Kidney capillary endothelial cell (primary cell): ENCODE results near the gene LHFPL3.
"Not testable (repeated sequence)": the region's sequence is repeated elsewhere in the genome, so short reads cannot be mapped to it uniquely, and the experiment has no call there.

ENCODE experiments used
- DNase-seq: peaks from one replicate; pipeline ENCODE4 v3.0.0-alpha.2; 2018; ENCODE audit warnings: low spot score

Gene LHFPL3

GRCh38 chr7:104482362-104483037 is 154.1 kb downstream of the LHFPL3 start:
- DNase-seq = no peak

- no peak for DNase-seq
These were observed 158.5 kb downstream of the LHFPL3 start for GRCh38 chr7:104486931-104487330.

DNA sequence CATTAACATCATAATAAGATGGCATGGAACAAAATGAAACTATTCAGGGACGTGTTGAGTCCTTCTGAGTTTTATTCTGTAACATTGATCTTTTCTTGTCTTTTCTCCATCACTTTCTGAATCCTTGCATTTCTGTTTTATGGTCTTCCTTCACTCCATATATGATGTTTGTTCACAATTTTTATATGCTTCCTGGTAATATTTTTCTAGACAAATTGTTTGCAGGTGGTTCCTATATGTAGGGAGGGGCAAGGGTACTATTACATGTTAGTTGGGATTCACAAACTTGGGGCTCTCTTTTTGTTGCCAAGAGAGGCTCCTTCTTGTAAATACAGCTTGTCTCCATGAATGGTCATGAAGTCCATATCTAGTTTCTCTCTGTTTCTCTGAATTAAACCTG is 159.2 kb downstream of the LHFPL3 start:
- DNase-seq = no peak

GRCh38 chr7:104497379-104497967 is 169.1 kb downstream of the LHFPL3 start:
- DNase-seq = no peak

DNA sequence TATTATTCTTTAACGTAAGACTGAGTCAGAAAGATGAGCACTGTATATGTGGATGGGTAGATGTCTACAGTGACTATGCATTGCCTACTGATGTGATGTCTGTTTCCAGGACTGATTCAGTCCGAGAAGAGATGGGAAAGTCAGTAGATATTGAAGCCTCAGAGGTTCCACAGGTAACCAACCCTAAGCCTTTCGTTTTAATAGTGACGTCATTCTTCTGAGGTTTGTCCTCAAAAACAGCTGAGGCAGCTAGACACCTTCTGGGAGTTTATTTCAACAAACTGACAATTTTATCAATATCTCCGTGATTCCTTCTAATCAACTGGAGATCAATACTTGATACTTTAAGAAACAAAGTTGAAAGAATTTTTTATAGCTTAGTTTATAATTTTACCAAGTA is 171.6 kb downstream of the LHFPL3 start:
- no peak for DNase-seq

DNA sequence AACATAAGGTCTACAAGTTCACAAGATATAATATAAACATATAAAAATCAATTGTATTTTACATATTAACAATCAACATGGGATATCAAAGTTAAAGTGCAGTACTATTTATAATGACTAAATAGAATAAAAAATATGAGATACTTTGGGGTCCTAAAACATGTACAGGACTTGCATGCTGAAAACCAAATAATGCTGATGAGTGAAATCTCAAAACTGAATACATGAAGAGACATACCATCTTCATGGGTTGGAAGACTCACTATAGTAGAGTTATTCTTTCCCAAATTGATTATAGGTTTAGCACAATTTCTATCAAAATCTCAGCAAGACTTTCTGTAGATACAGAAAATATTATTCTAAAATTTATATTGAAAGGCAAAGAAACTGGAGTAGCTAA is 181.5 kb downstream of the LHFPL3 start:
- DNase-seq = no peak

GRCh38 chr7:104524853-104525252 is 196.4 kb downstream of the LHFPL3 start:
- no peak for DNase-seq

GRCh38 chr7:104528142-104528541 is 199.7 kb downstream of the LHFPL3 start:
- DNase-seq = no peak

DNA sequence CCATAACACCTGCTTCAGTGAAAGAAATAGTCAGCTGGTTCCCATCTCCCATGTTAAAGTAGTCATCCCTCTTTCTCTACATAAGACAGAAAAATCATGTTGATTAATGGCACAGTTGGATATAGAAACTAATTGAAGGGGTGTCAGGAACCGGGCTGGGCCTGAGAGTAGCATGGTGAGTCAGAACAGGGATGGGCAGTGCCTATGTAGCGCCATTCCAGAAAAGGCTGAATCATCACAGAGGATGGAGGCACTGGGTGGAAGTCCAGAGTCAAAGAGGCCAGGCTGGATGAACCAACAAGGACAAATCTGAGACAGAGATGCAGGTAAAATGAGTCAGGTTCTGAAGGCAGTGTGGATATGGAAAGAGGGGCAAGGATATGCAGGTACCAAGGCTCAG is 201.2 kb downstream of the LHFPL3 start:
- no peak for DNase-seq

DNA sequence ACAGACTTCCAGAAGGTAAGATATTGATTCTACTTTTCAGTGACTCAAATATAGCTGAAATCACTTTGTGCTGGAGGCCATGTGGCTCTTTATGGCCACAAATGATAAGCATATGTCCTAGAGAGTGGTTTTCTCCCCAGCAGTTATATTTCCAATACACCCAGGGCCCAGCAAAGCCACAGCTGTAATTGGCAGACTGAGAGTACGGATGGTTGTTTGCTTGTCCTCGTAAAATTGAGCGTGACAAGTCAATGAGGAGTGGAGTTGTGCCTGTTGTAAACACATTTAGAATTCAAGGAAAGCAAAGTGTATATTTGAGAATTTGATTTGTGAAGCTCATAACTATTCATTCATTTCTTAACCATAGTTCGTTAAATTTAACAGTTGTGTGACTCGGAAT is 201.8 kb downstream of the LHFPL3 start:
- DNase-seq = no peak

DNA sequence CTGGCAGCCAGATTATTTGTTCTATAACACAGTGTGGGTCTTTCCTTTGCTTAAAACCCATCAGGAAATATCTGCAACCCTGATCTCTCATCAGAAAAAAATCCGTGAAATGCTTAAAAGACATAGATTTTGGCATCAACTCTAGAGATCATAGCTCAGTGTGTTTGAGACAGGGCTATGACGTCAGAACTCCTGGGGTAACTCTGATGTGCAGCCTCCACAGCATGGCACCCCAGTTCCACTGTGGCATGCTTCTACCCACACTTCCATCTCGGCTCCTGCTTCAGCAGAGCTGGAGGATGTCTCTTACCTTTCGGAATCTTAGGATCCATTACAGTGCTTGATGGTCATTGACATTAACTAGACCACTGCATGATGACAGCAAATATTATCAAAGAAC is 205.7 kb downstream of the LHFPL3 start:
- DNase-seq = no peak

DNA sequence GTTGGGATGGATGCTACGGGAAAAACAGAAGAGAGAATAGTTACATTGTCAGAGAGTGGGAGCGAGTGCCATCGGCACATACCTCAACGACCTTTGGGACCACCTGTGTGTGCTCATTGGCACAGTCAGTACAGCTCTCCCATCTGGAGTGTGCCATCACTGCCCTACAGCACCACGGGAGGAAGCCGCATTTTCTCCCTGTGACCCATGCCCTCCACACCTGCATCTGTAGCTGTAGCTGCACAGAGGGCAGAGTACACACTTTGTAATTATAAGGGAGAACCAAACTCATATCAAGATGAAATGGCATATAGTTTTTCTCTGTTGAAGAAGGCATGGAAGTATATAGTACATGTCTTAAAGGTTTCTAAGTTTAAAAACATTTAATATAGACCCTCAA is 207.4 kb downstream of the LHFPL3 start:
- no peak for DNase-seq

GRCh38 chr7:104536956-104537355 is 208.6 kb downstream of the LHFPL3 start:
- no peak for DNase-seq

GRCh38 chr7:104538152-104538551 is 209.7 kb downstream of the LHFPL3 start:
- no peak for DNase-seq

- no peak for DNase-seq
These were observed 213.5 kb downstream of the LHFPL3 start for GRCh38 chr7:104541897-104542296.

DNA sequence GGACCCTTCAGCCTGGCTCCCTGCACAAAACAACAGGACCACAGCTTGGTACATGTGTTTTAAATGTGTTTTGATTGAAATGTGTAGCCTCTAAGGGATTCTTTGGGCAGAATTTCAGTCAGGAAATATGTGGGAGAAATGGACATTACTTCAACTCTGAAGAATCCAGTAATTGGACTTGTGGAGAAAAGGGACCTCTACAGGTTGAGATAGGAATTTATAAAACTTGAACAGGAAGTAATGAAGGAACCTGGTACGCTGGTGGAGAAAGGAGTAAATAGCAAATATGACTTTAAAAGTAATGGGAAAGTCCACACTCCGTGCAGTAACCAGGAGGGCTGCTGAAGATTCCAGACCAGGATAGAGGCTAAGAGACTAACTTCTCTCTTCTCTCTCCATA is 220.5 kb downstream of the LHFPL3 start:
- DNase-seq = no peak

DNA sequence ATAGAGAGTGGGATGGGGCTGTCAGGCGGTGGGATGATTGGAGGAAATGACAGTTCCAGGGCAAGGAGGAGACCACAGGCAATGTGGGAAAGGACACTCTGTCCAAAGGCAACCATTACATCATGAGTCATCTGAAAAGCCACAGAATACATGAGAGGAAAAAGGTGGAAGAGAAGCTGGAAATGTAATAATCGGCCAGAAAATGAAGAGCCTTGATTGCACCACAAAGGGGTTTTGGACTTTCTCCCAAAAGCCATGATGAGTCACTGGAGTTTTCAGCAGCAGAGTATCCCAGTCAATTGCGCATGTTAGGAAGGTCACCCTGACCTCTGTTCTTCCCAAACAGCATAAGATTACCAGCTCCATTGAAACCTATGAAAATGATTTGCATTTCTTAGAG is 222.0 kb downstream of the LHFPL3 start:
- no peak for DNase-seq

DNA sequence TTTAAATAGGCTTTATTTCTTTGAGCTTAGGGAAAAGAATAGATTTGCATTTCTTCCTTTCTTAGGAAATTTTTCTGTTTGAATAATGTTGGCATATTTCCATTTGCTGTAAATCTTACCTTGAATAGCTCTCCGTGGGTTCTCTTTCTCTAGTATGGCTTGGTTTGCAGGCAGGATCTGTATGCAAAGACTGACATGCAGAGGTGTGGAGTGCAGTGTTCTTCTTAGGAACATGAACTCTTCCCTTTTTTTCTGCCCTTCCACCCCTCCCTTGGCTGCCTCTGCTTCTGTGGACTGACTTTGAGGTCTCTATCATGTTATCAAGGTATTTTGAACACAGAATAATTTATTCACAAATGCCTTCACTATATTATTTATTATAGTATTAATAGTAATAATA is 222.8 kb downstream of the LHFPL3 start:
- DNase-seq = no peak

DNA sequence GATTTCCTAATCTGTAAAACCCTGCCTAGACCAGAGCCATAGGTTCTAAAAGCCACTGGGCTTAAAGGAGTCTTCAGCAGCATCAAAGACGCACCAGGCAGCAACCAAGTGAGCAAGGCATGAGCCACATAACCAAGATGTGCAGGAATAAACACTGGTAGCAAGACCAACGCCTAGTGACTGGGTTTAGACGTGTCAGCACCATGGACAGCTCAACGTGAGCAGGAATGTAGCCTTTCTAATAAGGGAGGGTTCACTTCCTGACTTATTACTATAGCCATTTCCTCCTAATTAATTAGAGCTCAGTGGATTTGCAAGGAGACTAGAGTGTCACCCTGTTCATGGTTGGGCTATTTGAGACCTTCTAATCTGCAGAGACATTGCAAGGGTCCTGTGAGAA is 223.7 kb downstream of the LHFPL3 start:
- peak; percentile 5 for DNase-seq

DNA sequence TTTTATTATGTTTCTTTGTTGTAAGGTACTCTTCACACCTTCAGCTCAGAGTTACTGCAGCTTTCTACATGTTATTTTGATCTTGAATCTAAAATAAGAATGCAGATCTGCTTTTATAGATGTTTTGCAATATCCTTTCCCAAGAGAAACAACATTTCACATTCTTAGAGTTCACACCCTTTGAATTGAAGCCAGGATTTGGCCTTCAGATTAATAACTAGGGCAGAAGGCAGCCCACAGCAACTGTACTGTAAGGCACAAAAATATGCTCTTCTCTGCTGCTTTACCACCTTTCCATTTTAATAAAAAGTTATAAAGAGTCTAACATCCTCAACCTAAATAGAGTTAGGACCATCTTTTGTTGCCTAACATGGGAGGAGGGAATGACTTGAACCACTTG is 224.7 kb downstream of the LHFPL3 start:
- DNase-seq = no peak

GRCh38 chr7:104563350-104563901 is 235.0 kb downstream of the LHFPL3 start:
- not testable (repeated sequence) for DNase-seq

- DNase-seq = no peak
These were observed 241.3 kb downstream of the LHFPL3 start for GRCh38 chr7:104569751-104570150.

DNA sequence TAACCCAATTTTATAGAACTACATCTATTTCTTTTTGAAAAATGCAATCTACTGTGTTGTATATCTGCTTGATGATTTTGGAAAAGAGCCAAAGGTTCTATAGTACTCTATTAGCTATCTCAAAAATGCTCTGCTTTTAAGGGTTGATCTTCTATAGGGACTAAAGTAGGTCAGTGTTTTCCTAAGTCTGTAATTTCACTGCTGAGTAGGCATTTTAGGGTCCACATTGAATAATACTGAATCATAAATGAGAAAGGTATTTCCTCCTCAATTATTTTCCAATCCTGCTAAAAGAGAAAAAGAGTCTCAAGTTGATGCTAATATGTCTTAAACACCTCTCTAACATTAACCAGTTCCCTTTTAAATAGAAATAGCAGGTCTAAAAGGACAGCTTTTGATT is 244.2 kb downstream of the LHFPL3 start:
- no peak for DNase-seq

DNA sequence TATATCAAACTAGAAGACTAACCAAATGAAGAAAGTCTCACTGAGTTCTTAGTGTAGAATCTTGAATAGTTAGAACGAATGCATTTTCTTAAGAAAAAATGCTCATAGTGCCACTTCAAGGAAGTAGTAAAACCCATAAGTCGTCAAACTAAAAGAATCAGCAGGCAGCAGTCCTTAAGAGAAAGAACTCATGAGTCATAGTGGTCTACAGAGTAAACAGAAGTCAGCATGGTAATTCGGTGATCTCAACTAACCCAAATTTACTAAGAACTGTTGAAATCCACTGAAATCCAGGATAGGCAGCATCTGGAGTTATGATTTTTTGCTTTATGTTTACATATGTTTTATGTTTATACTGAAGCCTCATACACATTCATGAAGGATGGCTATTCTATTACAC is 256.2 kb downstream of the LHFPL3 start:
- DNase-seq = no peak
